HEK293T (cell line): ENCODE results near the gene PODNL1.

Experiments used
- CTCF ChIA-PET: fragments of 350-600 bp; formaldehyde crosslinking; extraction: SDS; loops from one replicate; lab custom pipeline; 2021; ENCODE audit warnings: antibody characterized with exemption, inconsistent platforms; lab: Yijun Ruan, JAX
- POLR2A ChIA-PET: fragments of 350-600 bp; formaldehyde crosslinking; extraction: SDS; loops from one replicate; lab custom pipeline; 2020; ENCODE audit warnings: antibody characterized with exemption, inconsistent platforms; lab: Yijun Ruan, JAX
- DNase-seq: peaks from one replicate; pipeline ENCODE4 v3.0.0; 2012; ENCODE audit warnings: mixed read lengths; ENCODE audit errors: extremely low spot score
- ARNT ChIP-seq: fragments of 450-650 bp; IDR thresholded peaks from 2 replicates; pipeline ENCODE4 v1.6.1; 2017; ENCODE audit warnings: mild to moderate bottlenecking
- BHLHE40 ChIP-seq: fragments of 450-650 bp; IDR thresholded peaks from 2 replicates; pipeline ENCODE4 v1.6.1; 2016; ENCODE audit warnings: mild to moderate bottlenecking, moderate library complexity, borderline replicate concordance
- CTBP1 ChIP-seq: fragments of 450-650 bp; IDR thresholded peaks from 2 replicates; pipeline ENCODE4 v1.6.1; 2016; ENCODE audit warnings: borderline replicate concordance
- ELF4 ChIP-seq: fragments of 450-650 bp; IDR thresholded peaks from 2 replicates; pipeline ENCODE4 v1.6.1; 2017; ENCODE audit warnings: antibody characterized with exemption
- FOXA1 ChIP-seq: fragments of 450-650 bp; IDR thresholded peaks from 2 replicates; pipeline ENCODE4 v1.6.1; 2016; ENCODE audit warnings: mild to moderate bottlenecking
- FOXK2 ChIP-seq: fragments of 450-650 bp; IDR thresholded peaks from 2 replicates; pipeline ENCODE4 v1.6.1; 2016; ENCODE audit warnings: mild to moderate bottlenecking
- FOXM1 ChIP-seq: fragments of 450-650 bp; IDR thresholded peaks from 2 replicates; pipeline ENCODE4 v1.6.1; 2017; ENCODE audit warnings: mild to moderate bottlenecking, borderline replicate concordance
- HDGF ChIP-seq: fragments of 450-650 bp; IDR thresholded peaks from 2 replicates; pipeline ENCODE4 v1.6.1; 2017; ENCODE audit warnings: antibody characterized with exemption, borderline replicate concordance
- L3MBTL2 ChIP-seq: fragments of 450-650 bp; conservative IDR thresholded peaks from 2 replicates; pipeline ENCODE4 v1.6.1; 2016; ENCODE audit warnings: mild to moderate bottlenecking
- LEF1 ChIP-seq: fragments of 450-650 bp; IDR thresholded peaks from 2 replicates; pipeline ENCODE4 v1.6.1; 2017; ENCODE audit warnings: mild to moderate bottlenecking, borderline replicate concordance
- NFRKB ChIP-seq: fragments of 450-650 bp; IDR thresholded peaks from 2 replicates; pipeline ENCODE4 v1.6.1; 2016; ENCODE audit warnings: mild to moderate bottlenecking, moderate library complexity
- PKNOX1 ChIP-seq: fragments of 450-650 bp; IDR thresholded peaks from 2 replicates; pipeline ENCODE4 v1.6.1; 2016
- SP1 ChIP-seq: fragments of 450-650 bp; IDR thresholded peaks from 2 replicates; pipeline ENCODE4 v1.6.1; 2017
- SUZ12 ChIP-seq: fragments of 450-650 bp; IDR thresholded peaks from 2 replicates; pipeline ENCODE4 v1.6.1; 2016; ENCODE audit warnings: mild to moderate bottlenecking
- TARDBP ChIP-seq: fragments of 450-650 bp; IDR thresholded peaks from 2 replicates; pipeline ENCODE4 v1.6.1; 2016
- ZNF384 ChIP-seq: fragments of 450-650 bp; IDR thresholded peaks from 2 replicates; pipeline ENCODE4 v1.6.1; 2016

Gene PODNL1

GRCh38 chr19:13906910-13907309 lies 31.3 kb downstream of the PODNL1 start:
- DNase-seq, result no peak
- POLR2A ChIA-PET, result interaction anchor here (0.9 kb wide), 1 partner anchor 11 kb away, joined by 3 read pairs; no protein-coding TSS in a partner anchor

GRCh38 chr19:13906521-13906904 lies 31.7 kb downstream of the PODNL1 start:
- POLR2A ChIA-PET, result interaction anchor here (0.9 kb wide), 1 partner anchor 11 kb away, joined by 3 read pairs; no protein-coding TSS in a partner anchor
- DNase-seq, result no peak
- CTCF ChIA-PET, result no interaction called here
- TF ChIP-seq SUZ12 (no peak), CTBP1 (no peak), ELF4 (no peak), FOXK2 (no peak), PKNOX1 (no peak), L3MBTL2 (no peak), BHLHE40 (no peak), HDGF (no peak), SP1 (no peak), ZNF384 (no peak), TARDBP (no peak), ARNT (no peak)

More at GRCh38 chr19:13906910-13907309, 31.3 kb downstream of the PODNL1 start:
- CTCF ChIA-PET, result no interaction called here
- TF ChIP-seq SUZ12 (no peak), FOXA1 (no peak), ARNT (no peak), HDGF (no peak), L3MBTL2 (no peak), TARDBP (no peak), BHLHE40 (no peak), SP1 (no peak), FOXK2 (no peak), ELF4 (no peak), NFRKB (no peak), FOXM1 (no peak), CTBP1 (no peak)

- POLR2A ChIA-PET, result interaction anchor here (0.9 kb wide), 1 partner anchor 12 kb away, joined by 3 read pairs; no protein-coding TSS in a partner anchor
- peak; percentile 98 for DNase-seq
- TF ChIP-seq FOXA1 (no peak), SUZ12 (no peak), PKNOX1 (peak; percentile 89), L3MBTL2 (peak; percentile 99), ELF4 (peak; percentile 36; the same call in 1 of the 2 replicates), HDGF (no peak), CTBP1 (no peak)
- CTCF ChIA-PET, result interaction anchor here (0.5 kb wide), 1 partner anchor 30 kb away, joined by 3 read pairs; no protein-coding TSS in a partner anchor
These were observed 32.3 kb downstream of the PODNL1 start, which contains the start of the genes BRME1 and CC2D1A for GRCh38 chr19:13905634-13906520. Gene BRME1, minus strand, starts transcription at chr19:13906117. Its CDS starts 1,225 bp downstream, at chr19:13904892. Gene CC2D1A, plus strand, starts transcription at chr19:13906201. Its CDS starts 241 bp downstream, at chr19:13906442.

- no peak for TF ChIP-seq FOXA1
- no peak for TF ChIP-seq LEF1
- TF ChIP-seq ELF4, result no peak
- no peak for TF ChIP-seq BHLHE40
- TF ChIP-seq TARDBP, result no peak
- TF ChIP-seq ARNT, result no peak
- no peak for TF ChIP-seq NFRKB
- TF ChIP-seq HDGF, result no peak
- no peak for TF ChIP-seq ZNF384
- TF ChIP-seq SP1, result no peak
- POLR2A ChIA-PET, result no interaction called here
- no peak for DNase-seq
- CTCF ChIA-PET, result interaction anchor here (0.6 to 1.0 kb wide), 2 partner anchors 16 to 156 kb away, joined by 3 to 4 read pairs; no protein-coding TSS in a partner anchor
These were observed 35.1 kb downstream of the PODNL1 start for GRCh38 chr19:13902993-13903555.

GRCh38 chr19:13899912-13900584 lies 38.2 kb downstream of the PODNL1 start:
- POLR2A ChIA-PET, result interaction anchor here (0.9 kb wide), 1 partner anchor 11 kb away, joined by 3 read pairs; no protein-coding TSS in a partner anchor
- TF ChIP-seq FOXA1 (no peak), PKNOX1 (no peak), ZNF384 (no peak), LEF1 (no peak), FOXK2 (no peak), L3MBTL2 (no peak), ELF4 (no peak)
- CTCF ChIA-PET, result interaction anchor here (0.6 to 0.8 kb wide), 2 partner anchors 159 to 182 kb away, joined by 3 read pairs; no protein-coding TSS in a partner anchor
- no peak for DNase-seq
